ENCODE data around the gene ARID1B. TPM values are rescaled to one million over a fixed set of nuclear protein-coding genes. Genes with fewer than 3 reads are reported as not detected.

The ARID1B gene
- total RNA-seq: 10 to 100 TPM; 34.3 to 76.1 (median 53.9) TPM
- 10 to 100 TPM; 15.3 to 24.0 TPM for polyA plus RNA-seq
- long read RNA-seq, donor 1, full-length matches to known transcripts: 19 of 50 reads
- long read RNA-seq, donor 1, partial matches to known transcripts: 21 of 50 reads
- long read RNA-seq, donor 1, other reads (novel, unspliced or antisense): 10 of 50 reads
- long read RNA-seq, donor 2, full-length matches to known transcripts: 11 of 20 reads
- long read RNA-seq, donor 2, partial matches to known transcripts: 7 of 20 reads
- long read RNA-seq, donor 2, other reads (novel, unspliced or antisense): 2 of 20 reads
- long read RNA-seq, donor 3, full-length matches to known transcripts: 12 of 33 reads
- long read RNA-seq, donor 3, partial matches to known transcripts: 17 of 33 reads
- long read RNA-seq, donor 3, other reads (novel, unspliced or antisense): 4 of 33 reads

DNA sequence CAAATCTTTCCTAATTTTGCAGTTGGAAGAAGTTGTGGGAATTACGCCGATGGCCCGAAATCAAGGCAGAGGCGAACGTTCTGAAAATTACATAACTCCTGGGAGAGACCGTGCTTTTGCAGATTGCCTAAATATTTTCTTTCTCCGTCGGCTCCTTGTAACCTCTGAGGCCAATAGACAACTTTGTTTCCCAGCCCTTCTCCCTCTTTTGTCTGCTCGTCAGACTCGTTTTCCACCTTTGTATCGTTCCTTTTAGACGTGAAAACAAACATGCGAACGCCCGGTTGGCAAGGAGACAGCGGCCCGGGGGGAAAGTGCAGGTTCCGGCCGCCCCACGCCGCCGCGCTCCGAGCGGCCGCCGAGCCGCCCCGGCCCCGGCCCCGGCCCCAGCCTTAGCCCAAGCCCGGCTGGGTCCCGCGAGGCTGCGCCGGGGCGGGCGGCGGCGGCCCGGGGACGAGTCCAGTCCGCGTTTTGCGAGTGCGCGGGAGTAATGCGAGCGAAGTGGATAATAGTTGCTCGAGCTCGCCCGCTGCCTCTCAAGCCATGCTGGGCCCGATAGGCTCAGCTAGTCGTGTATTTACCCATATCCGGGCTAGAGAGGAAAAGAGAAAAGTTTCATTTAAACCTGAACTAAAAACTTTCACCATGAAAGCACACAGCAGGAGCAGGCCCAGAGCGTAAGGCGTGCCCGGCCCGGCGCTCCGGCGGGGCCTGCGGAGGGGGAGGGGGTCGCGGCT lies at the start of gene ARID1B:
Gene ARID1B (plus strand): TSS at position 539 of the 737 bp plus-strand sequence. CDS start 303 bp downstream, outside the sequence.
- Histone ChIP-seq H3K4me3 (peak within 1 kb of the TSS; percentile 67 to 97 (median 80)), H3K27me3 (no peaks in the 10 kb centered on the region), H3K27ac (peak within 1 kb of the TSS; percentile 96 to 99 (median 98)), H3K9me3 (no peaks in the 10 kb centered on the region), H3K36me3 (no peaks in the 10 kb centered on the region), H3K4me1 (peaks cover 0 to 47% (median 30%) of the 10 kb centered on the region in 12 donors)
- TF ChIP-seq POLR2A (IDR thresholded peaks at IDR 0.05) (peak in 1 of 2 donors; percentile 56), CTCF (IDR thresholded peaks at IDR 0.05) (no peak)
- DNase-seq (peak; percentile 87 to 93 (median 89)), ATAC-seq (peak; percentile 62 to 85 (median 81))
- 1 to 2% (median 1%) methylated on average over 52 to 65 of the region's 65 CpGs for WGBS, 4 donors
- intact Hi-C loops (cut with DNase I): loop anchor here in 9 of 10 donors (1.0 to 10.0 kb wide), 16 partner anchors 56 to 498 kb away; no protein-coding TSS in a partner anchor

- H3K27ac ChIP-seq: no peak overlapping the region
- no peaks in the 10 kb centered on the region for H3K27me3 ChIP-seq
- no peaks in the 10 kb centered on the region for H3K9me3 ChIP-seq
- 84 to 88% (median 84%) methylated on average over 5 of the region's 5 CpGs for WGBS, 4 donors
- TF ChIP-seq POLR2A (IDR thresholded peaks at IDR 0.05): no peak
- H3K36me3 ChIP-seq: no peaks in the 10 kb centered on the region
- no peak overlapping the region for H3K4me3 ChIP-seq
- ATAC-seq (no peak), DNase-seq (no peak)
- intact Hi-C loops (cut with DNase I): no loop called here
- H3K4me1 ChIP-seq: no peaks in the 10 kb centered on the region
These were observed 49.3 kb upstream of the ARID1B start for GRCh38 chr6:156727715-156728385.

- no peaks in the 10 kb centered on the region for H3K27me3 ChIP-seq
- TF ChIP-seq POLR2A (IDR thresholded peaks at IDR 0.05) (no peak), CTCF (IDR thresholded peaks at IDR 0.05) (no peak)
- H3K36me3 ChIP-seq: no peaks in the 10 kb centered on the region
- WGBS, 4 donors: 76 to 92% (median 81%) methylated on average over 2 of the region's 2 CpGs
- no peak overlapping the region for H3K4me3 ChIP-seq
- H3K27ac ChIP-seq: no peak overlapping the region
- no peak for ATAC-seq
- no peaks in the 10 kb centered on the region for H3K4me1 ChIP-seq
- DNase-seq: no peak
- H3K9me3 ChIP-seq: no peaks in the 10 kb centered on the region
- intact Hi-C loops (cut with DNase I): no loop called here
These were observed 47.9 kb upstream of the ARID1B start for GRCh38 chr6:156729248-156729647.

DNA sequence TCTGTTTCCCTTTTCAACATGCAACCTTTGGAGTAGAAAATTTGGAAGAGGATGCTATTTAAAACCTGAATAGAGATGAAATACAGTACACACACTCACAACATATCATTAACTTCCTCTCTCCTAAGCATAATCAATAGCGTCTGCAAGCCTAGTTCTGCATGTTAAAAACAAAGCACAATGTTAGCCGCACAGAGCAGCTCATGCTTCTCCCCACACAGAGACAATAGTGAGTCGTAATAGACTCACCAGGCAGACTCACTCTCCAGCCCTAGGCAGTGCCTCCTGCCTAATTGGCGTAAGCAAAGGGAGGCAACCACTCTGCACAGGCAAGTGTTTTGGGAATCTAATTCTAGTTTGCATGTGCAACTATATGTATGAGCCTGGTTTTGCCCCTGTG lies 45.8 kb upstream of the ARID1B start:
- no peaks in the 10 kb centered on the region for H3K9me3 ChIP-seq
- H3K4me3 ChIP-seq: no peak overlapping the region
- H3K36me3 ChIP-seq: no peaks in the 10 kb centered on the region
- no peak overlapping the region for H3K27ac ChIP-seq
- ATAC-seq: no peak
- TF ChIP-seq POLR2A (IDR thresholded peaks at IDR 0.05) (no peak), CTCF (IDR thresholded peaks at IDR 0.05) (no peak)
- WGBS, 4 donors: 85 to 95% (median 92%) methylated on average over 4 of the region's 4 CpGs
- H3K27me3 ChIP-seq: no peaks in the 10 kb centered on the region
- intact Hi-C loops (cut with DNase I): loop anchor here in 1 of 10 donors (5.0 kb wide), 1 partner anchor 41 kb away; no protein-coding TSS in a partner anchor
- no peak for DNase-seq
- no peaks in the 10 kb centered on the region for H3K4me1 ChIP-seq
